PFSK-1 (cell line): ENCODE data around the gene GALNTL6.

Experiments
- FOXP2 ChIP-seq: optimal IDR thresholded peaks from 2 replicates; pipeline ENCODE3; 2011; ENCODE audit warnings: borderline replicate concordance, control low read depth, inconsistent platforms; ENCODE audit not compliant: insufficient read depth; ENCODE audit errors: extremely low read length, extremely low read depth
- POLR2AphosphoS5 ChIP-seq: IDR thresholded peaks from 2 replicates; pipeline ENCODE4 v1.6.1; 2012; ENCODE audit warnings: low read depth, mild to moderate bottlenecking, control low read depth, low read length, moderate library complexity
- REST ChIP-seq, 2 experiments: IDR thresholded peaks; 2 replicates each; pipeline versions ENCODE4 v1.6.1 to v1.8.0; 2011 to 2012; ENCODE audit warnings: low read depth in 2 of 2, low read length in 2 of 2, control low read depth in 1 of 2, inconsistent platforms in 1 of 2, mild to moderate bottlenecking in 1 of 2, moderate library complexity in 1 of 2; ENCODE audit not compliant: insufficient read depth in 1 of 2
- SIN3A ChIP-seq: IDR thresholded peaks from 2 replicates; pipeline ENCODE4 v1.6.1; 2012; ENCODE audit warnings: mild to moderate bottlenecking, low read length, moderate library complexity, borderline replicate concordance; ENCODE audit not compliant: insufficient read depth
- TAF1 ChIP-seq: IDR thresholded peaks from 2 replicates; pipeline ENCODE4 v1.6.1; 2012; ENCODE audit warnings: low read length, control low read depth, borderline replicate concordance; ENCODE audit not compliant: insufficient read depth

Gene GALNTL6

GRCh38 chr4:171814545-171814944 lies 1.3 kb downstream of the GALNTL6 start:
- TF ChIP-seq POLR2AphosphoS5 = no peak
- no peak for TF ChIP-seq REST (IDR thresholded peaks at IDR 0.05; ENCODE audit: insufficient read depth in 1 of 2, low read depth in 2 of 2, low read length in 2 of 2)
- TF ChIP-seq TAF1 = no peak
- no peak for TF ChIP-seq FOXP2
- TF ChIP-seq SIN3A = no peak

DNA sequence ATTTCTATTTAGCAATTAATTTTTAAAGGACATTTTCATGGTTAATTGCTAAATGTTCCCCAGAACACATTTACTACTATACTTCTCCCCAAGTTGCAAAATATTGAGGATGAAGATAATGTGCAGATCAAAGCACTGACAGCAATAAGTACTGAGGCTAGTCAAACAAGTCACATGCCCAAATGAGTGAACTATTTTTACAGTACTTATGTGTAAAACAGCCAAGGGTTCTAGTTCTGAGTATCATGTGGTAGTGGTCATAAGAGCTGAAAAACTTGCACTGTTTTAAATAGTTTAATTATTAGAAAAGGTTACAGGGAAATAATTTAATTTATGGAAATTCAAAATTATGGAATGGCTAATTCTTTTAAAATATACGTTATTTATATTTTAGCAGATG lies 3.8 kb downstream of the GALNTL6 start:
- TF ChIP-seq TAF1 (no peak), FOXP2 (no peak), REST (IDR thresholded peaks at IDR 0.05; ENCODE audit: insufficient read depth in 1 of 2, low read depth in 2 of 2, low read length in 2 of 2) (no peak), POLR2AphosphoS5 (no peak), SIN3A (no peak)

- TF ChIP-seq FOXP2 (no peak), TAF1 (no peak), REST (IDR thresholded peaks at IDR 0.05; ENCODE audit: insufficient read depth in 1 of 2, low read depth in 2 of 2, low read length in 2 of 2) (no peak), SIN3A (no peak), POLR2AphosphoS5 (no peak)
Measured at GRCh38 chr4:171834640-171835039, 21.4 kb downstream of the GALNTL6 start.

GRCh38 chr4:171843456-171843855 lies 30.3 kb downstream of the GALNTL6 start:
- TF ChIP-seq SIN3A (no peak), REST (IDR thresholded peaks at IDR 0.05; ENCODE audit: insufficient read depth in 1 of 2, low read depth in 2 of 2, low read length in 2 of 2) (no peak), TAF1 (no peak), FOXP2 (no peak), POLR2AphosphoS5 (no peak)

- TF ChIP-seq REST (IDR thresholded peaks at IDR 0.05; ENCODE audit: insufficient read depth in 1 of 2, low read depth in 2 of 2, low read length in 2 of 2) (no peak), TAF1 (no peak), POLR2AphosphoS5 (no peak), FOXP2 (no peak), SIN3A (no peak)
Measured at GRCh38 chr4:171846232-171846631, 33.0 kb downstream of the GALNTL6 start.
